ENCODE results near the gene CYBRD1.
"Not testable (repeated sequence)": the region's sequence is repeated elsewhere in the genome, so short reads cannot be mapped to it uniquely, and the experiment has no call there.

Gene CYBRD1

DNA sequence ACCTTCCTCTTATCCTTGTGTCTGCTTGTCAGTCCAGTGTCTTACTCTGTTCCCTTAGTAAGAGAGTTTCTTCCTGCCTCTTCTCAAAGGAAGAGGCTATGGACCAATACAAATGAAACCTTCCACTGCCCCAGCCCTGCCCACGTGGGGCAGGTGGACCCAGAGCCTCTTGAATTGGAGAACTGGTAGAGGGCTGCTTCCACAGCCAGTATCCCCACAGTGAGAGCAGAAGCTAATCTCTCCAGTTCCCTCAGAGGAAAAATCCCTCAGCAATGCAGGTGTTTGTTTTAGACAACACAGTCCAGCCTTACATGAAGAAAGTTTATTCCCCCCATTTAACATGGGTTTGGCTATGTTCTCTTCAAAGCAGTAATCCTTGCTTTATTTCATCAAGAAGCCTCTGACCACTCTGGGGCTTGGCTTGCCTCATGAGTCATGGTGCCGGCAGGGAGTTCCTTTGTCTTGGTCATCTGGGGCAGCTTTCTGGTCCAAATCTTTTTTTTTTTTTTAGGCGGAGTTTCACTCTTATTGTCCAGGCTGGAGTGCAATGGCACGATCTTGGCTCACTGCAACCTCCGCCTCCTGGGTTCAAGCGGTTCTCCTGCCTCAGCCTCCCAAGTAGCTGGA is 6.5 kb upstream of the CYBRD1 start:
- peak; percentile 83 for DNase-seq (ENCODE audit: low read depth)

- DNase-seq (ENCODE audit: low read depth): no peak
These were observed 5.5 kb upstream of the CYBRD1 start for GRCh38 chr2:171516793-171517192.

GRCh38 chr2:171520471-171520870 is 1.8 kb upstream of the CYBRD1 start:
- DNase-seq (ENCODE audit: low read depth): no peak

- no peak for DNase-seq (ENCODE audit: low read depth)
These were observed 768 bp upstream of the CYBRD1 start for GRCh38 chr2:171521361-171522051.

GRCh38 chr2:171522788-171523087 is 464 bp downstream of the CYBRD1 start:
- peak; percentile 52 for DNase-seq (ENCODE audit: low read depth)

DNA sequence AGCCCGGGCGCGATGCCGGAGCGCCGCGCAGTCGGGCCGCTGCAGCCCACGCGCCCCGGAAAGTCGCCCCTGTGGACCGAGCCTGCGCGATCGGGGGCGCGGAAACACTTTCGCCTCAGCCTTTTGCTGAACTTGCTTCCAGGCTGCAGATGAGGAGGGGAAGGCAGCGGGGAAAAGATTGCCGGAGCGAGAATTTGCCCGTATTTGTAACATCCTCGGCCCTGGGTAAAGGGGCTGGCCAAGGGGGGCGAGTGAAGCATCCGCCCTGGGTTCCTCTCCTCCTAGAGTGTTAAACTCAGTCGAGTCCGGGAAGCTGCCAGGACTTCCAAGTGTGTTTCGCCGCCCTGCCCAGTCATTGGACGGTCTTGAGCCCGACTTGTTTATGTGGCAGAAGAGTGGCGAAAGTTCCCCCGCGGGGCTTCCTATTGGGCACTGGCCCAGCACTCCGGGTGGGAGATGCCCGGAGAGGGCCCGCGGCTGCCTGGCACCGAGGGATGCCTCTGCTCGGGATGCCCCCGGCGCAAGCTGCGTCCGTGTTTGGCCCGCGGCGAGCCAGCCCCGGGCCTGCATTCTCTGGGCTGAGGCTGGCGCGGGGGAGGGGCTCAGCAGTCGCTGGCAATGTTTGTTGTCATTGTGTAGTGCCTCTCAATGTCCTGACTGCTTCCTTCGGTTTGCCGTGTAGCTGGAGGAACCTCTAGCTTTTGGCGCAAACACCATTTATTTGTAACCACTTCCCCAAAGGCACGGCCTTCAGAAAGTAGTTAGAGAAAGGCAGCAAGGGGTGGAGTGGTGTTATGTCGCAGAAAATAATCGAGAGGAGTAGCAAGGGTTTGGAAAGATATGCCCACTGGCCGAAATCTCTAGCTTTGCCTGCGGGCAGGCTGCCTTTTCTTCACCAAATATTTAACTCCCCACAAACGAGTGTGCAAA is 1.1 kb downstream of the CYBRD1 start:
- peak; percentile 85 for DNase-seq (ENCODE audit: low read depth)

DNA sequence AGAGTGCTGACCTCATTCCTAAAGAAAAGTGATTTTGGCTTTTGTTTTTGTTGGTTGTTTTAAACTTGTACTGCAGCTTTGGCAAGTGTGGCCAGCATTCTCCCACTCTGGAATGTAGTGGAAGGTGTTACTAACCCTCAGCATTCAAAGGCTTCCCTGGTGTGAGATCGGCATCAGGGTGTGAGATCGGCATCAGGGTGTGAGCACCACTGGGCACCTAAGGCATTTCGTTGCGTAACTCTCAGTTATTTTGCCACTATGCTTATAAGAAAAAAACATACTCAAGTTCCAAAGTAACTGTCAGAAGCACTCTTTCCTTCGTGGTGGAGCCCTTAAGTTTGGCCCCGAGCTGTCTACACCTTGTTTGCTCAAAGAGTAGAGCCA is 1.7 kb downstream of the CYBRD1 start:
- peak; percentile 36 for DNase-seq (ENCODE audit: low read depth)

GRCh38 chr2:171529914-171530313 is 7.6 kb downstream of the CYBRD1 start:
- DNase-seq (ENCODE audit: low read depth): peak; percentile 60

DNA sequence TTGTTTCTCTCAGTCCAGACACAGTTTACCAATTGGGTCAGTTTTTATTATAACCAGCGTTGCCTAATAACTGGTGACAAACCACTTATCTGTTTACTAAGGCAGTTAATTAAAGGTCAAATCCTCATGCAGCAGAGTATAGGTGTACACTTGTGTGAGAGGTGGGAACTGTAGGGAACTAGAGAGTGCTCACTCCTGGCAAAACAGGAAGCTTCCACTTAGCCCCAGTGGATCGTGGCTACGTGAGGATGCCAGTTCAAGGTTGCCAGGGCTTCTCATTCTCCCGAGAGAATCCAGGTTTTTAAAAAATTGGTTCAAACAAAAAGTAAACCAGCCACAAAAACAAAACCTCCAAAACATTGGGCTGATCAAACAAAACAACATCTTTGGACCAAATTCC is 8.1 kb downstream of the CYBRD1 start:
- DNase-seq (ENCODE audit: low read depth): no peak

- DNase-seq (ENCODE audit: low read depth): not testable (repeated sequence)
These were observed 8.6 kb downstream of the CYBRD1 start for GRCh38 chr2:171530859-171531258.

DNA sequence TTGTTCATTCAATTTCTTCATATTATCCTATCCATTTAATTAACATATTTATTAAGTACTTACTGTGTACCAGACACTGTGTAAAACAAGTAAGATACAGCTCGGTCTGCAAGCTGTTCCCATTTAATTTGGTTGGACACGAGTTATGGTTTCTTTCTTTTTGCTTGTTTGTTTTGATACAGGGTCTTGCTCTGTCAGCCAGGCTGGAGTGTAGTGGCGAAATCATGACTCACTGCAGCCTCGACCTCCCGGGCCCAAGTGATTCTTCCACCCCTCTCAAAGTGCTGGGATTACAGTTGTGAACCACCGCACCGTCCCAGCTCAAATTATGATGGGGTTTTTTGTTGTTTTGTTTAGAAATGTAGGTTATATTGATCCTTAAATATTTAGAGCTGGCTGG is 9.0 kb downstream of the CYBRD1 start:
- peak; percentile 78 for DNase-seq (ENCODE audit: low read depth)

DNA sequence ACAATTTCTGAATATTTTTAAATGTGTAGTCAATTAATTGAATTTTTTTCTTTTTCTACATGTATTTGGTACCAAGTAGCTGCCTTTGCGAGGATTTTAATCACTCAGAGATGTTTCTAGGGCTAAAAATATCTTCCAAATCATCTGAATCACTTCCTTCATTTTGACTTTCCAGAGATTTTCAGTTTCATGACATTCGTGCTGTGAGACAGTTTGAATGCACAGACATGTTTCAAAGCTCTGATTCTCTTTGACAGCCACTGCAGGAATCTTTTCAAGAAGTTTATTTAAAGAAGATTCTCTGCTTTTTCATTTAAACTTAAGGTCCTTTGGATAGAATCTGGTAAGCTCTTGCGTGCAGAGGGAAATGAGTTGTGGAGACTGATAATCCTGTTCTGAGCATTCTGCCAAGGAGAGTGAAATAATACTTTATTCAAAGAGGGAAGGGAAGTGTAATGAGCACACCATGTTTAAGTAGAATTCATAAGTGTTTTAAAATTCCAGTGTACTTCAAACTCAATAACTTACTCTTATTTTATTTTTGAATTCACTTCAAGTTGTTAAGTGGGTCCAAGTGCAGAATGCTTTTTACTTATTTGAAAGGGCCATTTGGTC is 9.7 kb downstream of the CYBRD1 start:
- peak; percentile 21 for DNase-seq (ENCODE audit: low read depth)

- DNase-seq (ENCODE audit: low read depth): no peak
These were observed 11.1 kb downstream of the CYBRD1 start for GRCh38 chr2:171533331-171533730.

DNA sequence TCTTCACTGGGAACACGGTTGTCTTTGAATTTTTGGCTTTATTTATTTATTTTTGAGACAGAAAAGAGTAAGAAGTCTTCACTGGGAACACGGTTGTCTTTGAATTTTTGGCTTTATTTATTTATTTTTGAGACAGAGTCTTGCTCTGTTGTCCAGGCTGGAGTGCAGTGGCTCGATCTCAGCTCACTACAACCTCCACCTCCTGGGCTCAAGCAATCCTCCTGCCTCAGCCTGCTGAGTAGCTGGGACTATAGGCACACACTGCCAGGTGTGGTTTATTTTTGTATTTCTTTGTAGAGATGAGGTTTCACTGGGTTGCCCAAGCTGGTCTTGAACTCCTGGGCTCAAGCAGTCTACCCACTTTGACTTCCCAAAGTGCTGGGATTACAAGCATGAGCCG is 13.3 kb downstream of the CYBRD1 start:
- not testable (repeated sequence) for DNase-seq (ENCODE audit: low read depth)

DNA sequence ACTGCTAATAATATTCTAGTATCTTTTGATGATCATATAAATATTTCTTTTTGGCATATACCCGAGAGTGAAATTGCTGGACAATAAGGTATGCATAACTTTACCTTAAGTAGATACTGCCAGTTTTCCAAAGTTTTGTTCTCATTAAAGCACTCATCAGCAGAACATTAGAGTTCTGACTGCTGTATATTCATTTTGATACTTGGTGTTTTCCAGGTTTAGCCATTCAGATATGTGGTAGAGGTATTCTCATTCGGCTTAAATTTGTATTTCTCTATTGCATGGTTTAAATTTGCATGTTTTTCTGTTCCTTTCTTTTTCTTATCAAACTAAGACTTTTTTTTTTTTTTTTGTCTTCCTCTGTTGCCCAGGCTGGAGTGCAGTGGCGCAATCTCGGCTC is 18.2 kb downstream of the CYBRD1 start:
- DNase-seq (ENCODE audit: low read depth): no peak

GRCh38 chr2:171541202-171541887 is 19.1 kb downstream of the CYBRD1 start:
- DNase-seq (ENCODE audit: low read depth): peak; percentile 23

DNA sequence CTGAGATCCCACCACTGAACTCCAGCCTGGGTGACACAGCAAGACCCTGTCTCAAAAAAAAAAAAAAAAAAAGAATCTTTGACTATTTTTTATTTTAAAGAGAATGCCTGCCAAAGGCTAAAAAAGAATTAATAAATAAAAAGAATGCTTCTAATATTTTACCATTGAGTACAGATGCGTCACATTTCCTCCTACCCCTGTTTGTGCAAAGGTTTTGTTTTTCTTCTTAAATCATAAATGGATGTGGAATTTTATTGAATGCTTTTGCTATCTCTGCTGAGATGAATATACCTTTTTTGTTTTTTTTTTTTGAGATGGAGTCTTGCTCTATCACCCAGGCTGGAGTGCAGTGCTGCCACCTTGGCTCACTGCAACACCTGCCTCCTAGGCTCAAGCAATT is 22.8 kb downstream of the CYBRD1 start:
- DNase-seq (ENCODE audit: low read depth): no peak

DNA sequence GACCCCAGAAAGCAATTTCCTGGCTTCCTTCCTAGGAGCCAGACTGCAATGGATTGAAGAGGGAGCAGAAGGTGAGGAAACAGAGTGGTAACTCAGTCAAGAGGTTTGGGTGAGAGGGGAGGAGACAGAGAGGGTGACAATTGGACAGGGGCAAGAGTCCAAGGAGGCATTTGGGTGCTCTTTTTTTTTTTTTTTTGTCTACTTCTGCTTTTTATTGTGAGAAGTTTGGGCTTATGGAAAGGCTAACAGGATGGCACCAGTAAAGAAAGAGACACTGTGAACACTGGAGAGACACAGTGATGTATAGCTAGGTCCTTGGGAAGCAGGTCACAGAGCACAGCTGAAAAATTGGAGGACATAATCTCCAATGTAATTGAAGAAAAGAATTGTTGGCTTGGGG is 25.0 kb downstream of the CYBRD1 start:
- DNase-seq (ENCODE audit: low read depth): no peak

DNA sequence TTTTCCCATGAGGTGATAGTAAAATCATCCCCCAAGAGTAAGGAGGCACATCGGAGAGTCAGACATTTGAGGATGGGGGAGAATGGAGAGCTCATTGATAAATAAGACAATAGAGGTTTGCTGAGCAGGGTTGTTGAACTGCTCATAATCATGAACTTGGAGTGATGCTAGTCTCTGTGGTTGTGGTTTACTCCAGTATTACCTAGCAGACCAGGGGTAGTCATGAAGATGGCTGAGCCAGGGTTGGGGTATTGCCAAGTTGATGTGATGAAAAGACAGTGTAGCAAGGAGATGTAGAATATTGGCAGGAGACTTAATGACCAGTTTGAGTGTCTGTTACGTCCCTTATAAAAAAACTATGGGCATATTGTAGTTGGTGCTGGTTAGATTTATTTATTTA is 25.4 kb downstream of the CYBRD1 start:
- peak; percentile 23 for DNase-seq (ENCODE audit: low read depth)

DNA sequence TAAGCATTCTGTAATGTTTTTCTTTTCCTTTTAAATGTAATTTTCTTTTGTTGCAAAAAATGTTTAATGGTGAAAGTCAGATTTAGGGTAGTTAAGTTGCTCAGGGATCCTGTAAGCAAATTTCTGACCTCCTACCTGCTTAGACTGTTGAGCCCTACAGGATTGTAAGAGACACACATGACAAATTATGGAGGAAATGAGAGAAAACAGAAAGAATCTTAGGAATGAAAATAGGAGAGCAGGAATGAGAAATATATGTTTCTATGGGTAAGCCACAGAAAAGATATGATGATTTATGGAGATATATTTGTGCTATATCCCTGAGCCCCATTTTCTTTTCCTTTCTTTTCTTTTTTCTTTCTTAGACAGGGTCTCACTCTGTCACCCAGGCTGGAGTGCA is 28.3 kb downstream of the CYBRD1 start:
- peak; percentile 58 for DNase-seq (ENCODE audit: low read depth)

- peak; percentile 35 for DNase-seq (ENCODE audit: low read depth)
These were observed 29.6 kb downstream of the CYBRD1 start for GRCh38 chr2:171551836-171552235.

DNA sequence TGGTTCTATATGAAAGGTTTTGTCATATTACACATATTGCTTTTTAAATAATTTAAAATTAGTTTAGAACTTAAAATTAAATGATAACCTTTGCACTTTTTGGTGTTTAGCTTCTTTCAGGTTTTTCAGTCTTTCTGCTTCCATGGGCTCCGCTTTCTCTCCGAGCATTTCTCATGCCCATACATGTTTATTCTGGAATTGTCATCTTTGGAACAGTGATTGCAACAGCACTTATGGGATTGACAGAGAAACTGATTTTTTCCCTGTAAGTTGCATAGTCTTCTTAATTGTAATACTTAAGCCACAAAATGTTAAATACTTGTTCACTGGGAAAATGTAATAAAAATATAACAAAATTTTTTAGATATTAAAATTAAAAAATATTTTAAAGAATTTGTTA is 31.0 kb downstream of the CYBRD1 start:
- no peak for DNase-seq (ENCODE audit: low read depth)

Data from ELR (cell line).